Endothelial cell (in vitro differentiated cells): ENCODE measurements around the gene EIF4E3. TPM values are rescaled to one million over a fixed set of nuclear protein-coding genes. Genes with fewer than 3 reads are reported as not detected.
A peak's percentile ranks its signal among the peaks of the same experiment; 100 is the strongest.

ENCODE experiments used
- DNase-seq: peaks from one replicate; pipeline ENCODE4 v3.0.0; 2021; ENCODE audit warnings: low spot score
- H3K27ac Mint-ChIP-seq: one replicate; pipeline ENCODE4 v1.8.0; 2021; ENCODE audit warnings: mixed read lengths, inconsistent platforms; ENCODE audit not compliant: unreplicated experiment
- H3K27me3 Mint-ChIP-seq: one replicate; pipeline ENCODE4 v1.8.0; 2021; ENCODE audit warnings: mild to moderate bottlenecking, moderate library complexity, mixed read lengths, inconsistent platforms; ENCODE audit not compliant: unreplicated experiment
- H3K36me3 Mint-ChIP-seq: one replicate; pipeline ENCODE4 v1.8.0; 2021; ENCODE audit warnings: mild to moderate bottlenecking, low read depth, mixed read lengths, inconsistent platforms; ENCODE audit not compliant: unreplicated experiment
- H3K4me1 Mint-ChIP-seq: one replicate; pipeline ENCODE4 v1.8.0; 2021; ENCODE audit warnings: mild to moderate bottlenecking, mixed read lengths, inconsistent platforms; ENCODE audit not compliant: unreplicated experiment
- H3K4me3 Mint-ChIP-seq: one replicate; pipeline ENCODE4 v1.8.0; 2021; ENCODE audit warnings: mild to moderate bottlenecking, mixed read lengths, inconsistent platforms; ENCODE audit not compliant: unreplicated experiment
- H3K9me3 Mint-ChIP-seq: one replicate; pipeline ENCODE4 v1.8.0; 2021; ENCODE audit warnings: mixed read lengths, inconsistent platforms; ENCODE audit not compliant: unreplicated experiment
- total RNA-seq: library from RNA; stranded (reverse); fragmentation: NEBNext Ultra II Directional; extraction: Animal tissue kit (Norgen Biotek cat#: 25700); gene quantifications from one replicate; pipeline ENCODE4 v1.2.1, GENCODE V29; 2021; ENCODE audit not compliant: unreplicated experiment
- TF ChIP-seq, protein P1 (sequence below): fragments of 200-600 bp; sonication (generic); IDR thresholded peaks from one replicate; pipeline ENCODE4 v1.5.0; 2021; ENCODE audit warnings: antibody characterized with exemption; ENCODE audit not compliant: unreplicated experiment

The EIF4E3 gene
- total RNA-seq, 1 donor from 2014 or later = 5.2 TPM

DNA sequence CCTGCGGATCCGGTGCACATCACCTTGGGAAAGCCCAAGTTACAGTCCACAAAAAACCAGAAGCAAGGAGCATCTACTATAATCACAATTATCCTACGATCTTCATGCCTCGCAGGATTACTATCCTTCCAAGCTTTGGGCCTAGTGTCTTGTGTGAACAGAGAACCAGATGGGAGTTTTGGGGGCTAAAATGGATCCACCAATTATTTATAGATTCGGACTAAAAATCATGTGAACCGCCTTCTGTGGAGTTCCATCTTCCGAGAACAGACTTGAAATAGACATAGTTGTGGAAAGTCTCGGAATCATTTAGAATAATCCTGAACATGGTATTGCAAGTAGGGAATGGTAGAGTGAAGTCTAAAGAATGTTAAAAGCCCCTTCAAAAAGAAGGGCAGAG, 70.1 kb downstream of the EIF4E3 start:
- H3K36me3 Mint-ChIP-seq = no peaks in the 10 kb centered on the region
- DNase-seq = no peak
- TF ChIP-seq, protein P1, sequence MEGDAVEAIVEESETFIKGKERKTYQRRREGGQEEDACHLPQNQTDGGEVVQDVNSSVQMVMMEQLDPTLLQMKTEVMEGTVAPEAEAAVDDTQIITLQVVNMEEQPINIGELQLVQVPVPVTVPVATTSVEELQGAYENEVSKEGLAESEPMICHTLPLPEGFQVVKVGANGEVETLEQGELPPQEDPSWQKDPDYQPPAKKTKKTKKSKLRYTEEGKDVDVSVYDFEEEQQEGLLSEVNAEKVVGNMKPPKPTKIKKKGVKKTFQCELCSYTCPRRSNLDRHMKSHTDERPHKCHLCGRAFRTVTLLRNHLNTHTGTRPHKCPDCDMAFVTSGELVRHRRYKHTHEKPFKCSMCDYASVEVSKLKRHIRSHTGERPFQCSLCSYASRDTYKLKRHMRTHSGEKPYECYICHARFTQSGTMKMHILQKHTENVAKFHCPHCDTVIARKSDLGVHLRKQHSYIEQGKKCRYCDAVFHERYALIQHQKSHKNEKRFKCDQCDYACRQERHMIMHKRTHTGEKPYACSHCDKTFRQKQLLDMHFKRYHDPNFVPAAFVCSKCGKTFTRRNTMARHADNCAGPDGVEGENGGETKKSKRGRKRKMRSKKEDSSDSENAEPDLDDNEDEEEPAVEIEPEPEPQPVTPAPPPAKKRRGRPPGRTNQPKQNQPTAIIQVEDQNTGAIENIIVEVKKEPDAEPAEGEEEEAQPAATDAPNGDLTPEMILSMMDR = no peak
- no peaks in the 10 kb centered on the region for H3K9me3 Mint-ChIP-seq
- H3K27ac Mint-ChIP-seq = no peak overlapping the region
- H3K27me3 Mint-ChIP-seq = peaks cover under 1% of the 10 kb centered on the region
- peaks cover 13% of the 10 kb centered on the region for H3K4me1 Mint-ChIP-seq
- no peak overlapping the region for H3K4me3 Mint-ChIP-seq

DNA sequence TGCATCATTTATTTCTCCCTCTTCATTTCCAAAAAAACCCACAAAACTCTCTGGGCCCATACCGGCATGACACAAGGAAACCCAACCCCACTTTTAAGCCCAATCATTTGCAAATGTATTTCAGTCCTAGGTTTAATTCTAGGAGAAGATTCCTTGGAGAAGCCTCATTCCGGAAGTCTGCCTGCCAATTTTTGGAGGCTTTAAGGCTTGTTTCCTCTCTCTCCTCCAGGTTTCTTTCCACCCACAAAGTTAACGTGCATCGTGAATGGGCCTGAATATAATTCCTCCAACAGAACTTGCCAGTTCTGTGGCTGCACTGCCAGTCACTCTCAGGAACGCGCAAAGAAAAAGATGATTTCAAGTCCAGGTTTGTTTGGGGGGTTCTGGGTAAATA, 71.8 kb downstream of the EIF4E3 start:
- Mint-ChIP-seq H3K27me3 (no peaks in the 10 kb centered on the region), H3K27ac (no peak overlapping the region), H3K36me3 (no peaks in the 10 kb centered on the region), H3K4me1 (peaks cover 13% of the 10 kb centered on the region), H3K4me3 (no peak overlapping the region), H3K9me3 (no peaks in the 10 kb centered on the region)
- DNase-seq = no peak
- TF ChIP-seq, protein P1 = no peak

DNA sequence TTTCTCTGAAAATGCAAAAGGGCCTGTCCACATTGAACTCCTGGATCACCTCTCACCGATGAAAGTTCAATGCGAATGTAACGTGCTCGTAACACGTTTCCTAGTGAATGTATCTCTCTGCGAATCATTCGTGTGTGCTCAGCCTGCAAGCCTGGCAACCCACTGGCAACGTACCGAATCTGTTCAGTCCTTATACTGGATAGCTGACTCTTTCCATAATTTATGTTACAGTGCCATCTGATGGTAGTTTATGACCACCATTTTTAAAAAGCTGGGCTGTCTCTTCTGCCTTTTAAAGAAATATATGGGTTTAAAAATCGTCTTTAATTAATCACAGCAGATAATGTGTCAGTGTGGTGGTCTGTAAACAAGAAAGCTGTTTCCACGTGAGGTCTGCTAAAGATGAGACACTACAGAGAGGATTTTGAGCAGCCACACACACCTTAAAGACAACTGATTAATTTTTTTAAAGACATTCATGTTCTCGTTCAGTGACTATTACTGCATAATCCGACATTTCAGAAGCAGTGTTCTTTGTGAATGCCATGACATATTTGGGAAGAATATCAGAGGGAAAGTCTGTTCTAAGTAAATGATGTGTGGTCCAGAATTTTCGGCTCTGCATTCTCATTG, 72.3 kb downstream of the EIF4E3 start:
- peak; percentile 28 for DNase-seq
- Mint-ChIP-seq H3K4me3 (no peak overlapping the region), H3K9me3 (no peaks in the 10 kb centered on the region), H3K27me3 (no peaks in the 10 kb centered on the region), H3K27ac (no peak overlapping the region), H3K36me3 (no peaks in the 10 kb centered on the region), H3K4me1 (peaks cover 14% of the 10 kb centered on the region)
- TF ChIP-seq, protein P1 = peak; percentile 29

DNA sequence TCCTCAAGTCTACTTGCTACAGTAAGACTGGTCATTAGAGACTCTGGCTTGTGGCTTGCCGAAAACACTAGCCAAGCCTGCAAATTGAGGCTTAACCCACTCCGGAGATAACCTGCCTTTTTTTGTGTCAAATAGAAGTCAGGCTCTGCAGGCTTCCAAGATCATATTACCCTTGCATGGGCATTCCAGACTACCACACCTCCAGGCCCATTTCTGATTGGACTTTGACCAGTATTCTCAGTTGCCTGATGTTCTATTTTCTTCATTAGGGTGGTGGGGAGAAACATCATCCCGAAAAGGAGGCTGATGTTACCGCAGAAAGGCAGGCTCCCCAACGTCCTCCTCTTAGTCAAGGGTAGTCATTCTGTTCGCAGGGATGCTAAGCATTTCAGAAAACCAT, 73.6 kb downstream of the EIF4E3 start:
- TF ChIP-seq, protein P1 = no peak
- H3K27me3 Mint-ChIP-seq = no peaks in the 10 kb centered on the region
- DNase-seq = no peak
- no peak overlapping the region for H3K4me3 Mint-ChIP-seq
- no peak overlapping the region for H3K27ac Mint-ChIP-seq
- H3K9me3 Mint-ChIP-seq = no peaks in the 10 kb centered on the region
- peaks cover 18% of the 10 kb centered on the region for H3K4me1 Mint-ChIP-seq
- no peaks in the 10 kb centered on the region for H3K36me3 Mint-ChIP-seq

DNA sequence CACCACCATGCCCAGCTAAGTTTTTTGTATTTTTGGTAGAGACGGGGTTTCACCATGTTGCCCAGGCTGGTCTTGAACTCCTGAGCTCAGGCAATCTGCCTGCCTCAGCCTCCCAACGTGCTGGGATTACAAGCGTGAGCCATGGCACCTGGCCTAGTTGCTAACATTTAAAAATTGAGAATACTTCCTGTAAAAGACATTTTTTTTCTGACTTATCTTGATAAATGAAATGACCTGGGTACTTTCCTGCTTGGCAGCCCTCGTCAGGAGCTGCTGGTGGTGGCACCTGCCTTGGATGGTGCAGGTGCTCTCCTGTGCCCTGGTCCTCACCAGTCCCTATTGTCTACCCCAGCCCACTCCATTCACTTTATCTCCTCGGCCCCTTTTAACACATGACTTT, 74.8 kb downstream of the EIF4E3 start:
- Mint-ChIP-seq H3K27me3 (no peaks in the 10 kb centered on the region), H3K36me3 (no peaks in the 10 kb centered on the region), H3K4me1 (peaks cover 18% of the 10 kb centered on the region), H3K27ac (no peak overlapping the region), H3K4me3 (no peak overlapping the region), H3K9me3 (no peaks in the 10 kb centered on the region)
- DNase-seq = no peak
- TF ChIP-seq, protein P1 = no peak
